ENCODE data around the gene OCSTAMP.

Gene OCSTAMP

GRCh38 chr20:46551522-46552381 lies 1.3 kb upstream of the OCSTAMP start:
- FAIRE-seq, result no peak

DNA sequence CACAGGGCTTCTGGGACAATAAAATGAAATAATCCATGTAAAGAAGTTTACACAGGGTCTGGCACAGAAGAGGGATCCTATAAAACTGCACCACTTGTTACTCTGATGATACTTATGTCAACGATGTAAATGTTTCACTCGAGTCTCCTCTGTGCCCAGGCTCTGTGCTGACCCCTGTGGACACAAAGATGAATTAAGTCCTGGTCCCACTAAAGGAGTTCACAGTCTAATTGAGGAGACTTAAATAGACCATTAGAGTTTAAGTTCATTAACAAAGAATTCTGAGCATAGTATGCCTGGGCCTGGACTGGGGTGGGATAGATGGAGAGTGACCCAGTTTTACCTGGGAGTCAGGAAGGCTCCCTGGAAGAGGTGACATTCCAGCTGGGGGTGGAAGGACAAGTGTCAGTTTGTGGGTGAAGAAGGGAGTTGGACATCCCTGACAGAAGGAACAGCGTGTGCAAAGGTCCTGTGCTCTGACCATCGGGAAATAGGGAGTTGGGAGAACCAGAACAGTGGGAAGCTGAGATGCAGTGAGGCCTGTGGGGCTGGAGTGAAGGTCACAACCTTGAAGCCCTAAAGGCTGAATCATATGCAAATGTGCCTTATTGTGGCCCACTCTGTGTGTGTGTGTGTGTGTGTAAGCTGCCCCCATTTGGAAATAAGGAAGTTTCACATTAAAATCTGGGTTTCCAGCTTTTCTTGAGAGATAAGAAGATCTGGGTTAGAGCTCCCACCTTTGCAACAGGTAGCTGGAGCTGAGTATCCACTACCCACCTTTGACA lies 1.1 kb downstream of the OCSTAMP start:
- no peak for FAIRE-seq

GRCh38 chr20:46548688-46549087 lies 1.8 kb downstream of the OCSTAMP start:
- FAIRE-seq, result no peak

DNA sequence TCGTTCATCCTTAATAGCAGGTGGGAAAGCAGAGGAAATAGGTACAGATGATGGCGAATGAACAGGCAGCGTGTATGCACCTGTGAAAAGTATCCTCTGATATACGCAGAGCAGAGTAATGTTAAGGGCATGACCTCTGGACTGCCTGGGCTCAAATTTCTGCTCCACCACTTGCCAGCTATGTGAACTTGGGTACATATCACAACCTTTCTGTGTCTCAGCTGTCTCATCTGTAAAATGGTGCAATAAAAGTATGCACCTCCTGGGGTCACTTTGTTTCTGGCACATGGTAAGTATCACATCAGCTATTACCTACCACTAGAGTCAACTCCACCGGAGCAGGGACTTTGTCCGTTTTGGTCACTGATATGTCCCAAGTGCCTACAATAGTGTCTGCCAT lies 2.5 kb downstream of the OCSTAMP start:
- no peak for FAIRE-seq

DNA sequence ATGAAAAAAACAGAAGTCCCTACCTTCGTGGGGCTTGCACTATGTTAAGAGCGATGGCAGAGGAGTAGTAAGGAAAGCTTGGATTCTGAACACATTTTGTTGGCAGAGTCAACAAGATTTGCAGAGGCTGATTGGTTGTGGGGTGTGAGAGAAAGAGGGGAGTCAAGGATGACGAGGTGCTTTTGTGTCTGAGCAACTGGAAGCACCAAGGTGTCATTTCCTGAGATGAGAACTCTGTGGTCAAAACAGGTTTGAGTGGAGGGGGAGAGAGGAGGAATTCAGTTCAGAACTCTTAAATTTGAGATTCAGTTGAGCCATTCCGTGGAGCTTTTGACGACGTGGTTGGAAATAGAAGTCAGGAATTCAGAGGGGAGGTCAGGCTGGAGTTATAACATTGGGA lies 3.5 kb downstream of the OCSTAMP start:
- FAIRE-seq, result no peak

GRCh38 chr20:46546298-46546697 lies 4.2 kb downstream of the OCSTAMP start:
- no peak for FAIRE-seq

- FAIRE-seq, result no peak
These were observed 4.7 kb downstream of the OCSTAMP start for GRCh38 chr20:46545827-46546138.

- no peak for FAIRE-seq
These were observed 5.2 kb downstream of the OCSTAMP start for GRCh38 chr20:46545077-46545826.

DNA sequence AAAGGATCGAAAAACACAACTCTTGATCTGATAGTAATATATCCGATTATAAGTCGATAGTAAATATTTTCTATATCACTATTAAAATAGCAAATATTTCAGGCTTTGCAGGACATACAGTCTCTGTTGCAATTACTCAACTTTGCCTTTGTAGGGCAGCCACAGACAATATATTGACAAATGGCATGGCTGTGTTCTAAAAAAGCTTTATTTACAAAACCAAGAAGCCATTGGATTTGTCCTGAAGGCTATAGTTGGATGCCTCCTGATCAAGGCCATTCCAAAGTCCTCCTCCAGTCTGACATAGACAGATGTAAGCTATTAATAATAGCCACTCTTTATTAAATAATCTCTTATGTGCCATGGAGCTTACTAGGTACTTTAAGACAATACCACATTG lies 5.9 kb downstream of the OCSTAMP start:
- no peak for FAIRE-seq

GRCh38 chr20:46543959-46544358 lies 6.5 kb downstream of the OCSTAMP start:
- FAIRE-seq, result no peak

- no peak for FAIRE-seq
These were observed 7.4 kb downstream of the OCSTAMP start for GRCh38 chr20:46543033-46543432.

- no peak for FAIRE-seq
These were observed 9.1 kb downstream of the OCSTAMP start for GRCh38 chr20:46541229-46541935.

DNA sequence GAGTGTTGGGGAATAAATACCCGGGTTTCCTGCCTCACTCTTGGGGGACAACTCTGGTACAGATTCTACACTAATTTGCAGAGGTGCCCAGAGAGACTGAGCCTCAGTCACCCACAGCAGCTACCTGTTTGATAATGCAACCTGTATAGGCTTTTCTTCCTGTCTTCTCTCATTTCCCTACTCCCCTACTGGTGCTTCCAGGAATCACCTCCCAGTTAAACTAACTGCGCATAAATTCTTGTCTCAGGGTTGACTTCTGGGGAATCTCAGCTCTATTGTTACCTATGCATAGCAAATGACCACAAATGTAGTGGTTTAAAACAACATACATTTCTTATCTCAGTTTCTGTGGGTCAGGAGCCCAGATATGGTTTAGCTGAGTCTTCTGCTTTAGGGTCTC lies 11.3 kb downstream of the OCSTAMP start:
- FAIRE-seq, result no peak

DNA sequence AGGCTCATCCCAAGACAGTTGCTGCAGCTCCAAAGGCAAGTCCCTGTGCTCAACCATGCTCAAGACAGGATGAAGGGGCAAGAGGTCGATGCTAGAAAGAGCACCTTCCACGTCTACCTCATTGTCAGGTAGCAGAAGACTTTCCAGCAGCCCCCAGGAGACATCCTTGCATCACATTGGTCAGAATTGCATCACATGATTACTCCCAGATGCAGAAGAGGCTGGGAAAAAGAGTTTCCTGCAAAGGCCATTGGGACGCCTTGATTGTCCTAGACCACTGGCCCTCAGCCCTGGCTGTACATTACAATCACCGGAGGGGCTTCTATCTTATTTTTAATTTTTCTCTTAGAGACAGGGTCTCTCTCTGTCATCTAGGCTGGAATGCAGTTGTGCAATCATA lies 19.8 kb downstream of the OCSTAMP start:
- FAIRE-seq, result no peak

DNA sequence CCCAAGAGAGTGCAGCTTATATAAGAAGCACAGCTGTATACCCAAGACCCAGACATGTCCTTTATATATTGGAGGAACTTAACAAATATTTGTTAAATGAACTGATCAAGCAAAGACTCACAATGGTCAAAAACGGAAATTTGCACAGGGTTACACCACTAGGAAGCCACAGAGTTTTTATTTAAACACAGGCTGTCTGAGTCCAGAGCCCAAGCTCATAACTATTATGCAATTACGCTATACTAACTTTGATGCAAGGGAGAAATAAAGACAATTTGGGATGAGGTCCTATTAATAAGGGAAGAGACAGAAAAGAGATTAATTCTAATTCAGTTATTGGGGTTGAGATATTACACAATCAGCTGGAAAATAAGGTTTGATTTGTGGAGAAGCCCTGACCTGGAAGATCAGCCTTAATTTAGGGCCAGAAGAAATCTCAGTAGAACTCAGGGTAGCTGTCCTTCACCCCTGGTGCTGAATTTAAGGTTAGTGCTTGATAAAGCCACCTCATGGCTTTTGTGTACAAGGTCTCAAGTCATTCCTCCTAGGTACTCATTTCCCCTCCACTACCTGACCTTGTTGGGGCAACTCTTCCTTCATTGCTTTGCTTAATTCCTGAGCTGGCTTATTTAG lies 26.6 kb downstream of the OCSTAMP start:
- no peak for FAIRE-seq

DNA sequence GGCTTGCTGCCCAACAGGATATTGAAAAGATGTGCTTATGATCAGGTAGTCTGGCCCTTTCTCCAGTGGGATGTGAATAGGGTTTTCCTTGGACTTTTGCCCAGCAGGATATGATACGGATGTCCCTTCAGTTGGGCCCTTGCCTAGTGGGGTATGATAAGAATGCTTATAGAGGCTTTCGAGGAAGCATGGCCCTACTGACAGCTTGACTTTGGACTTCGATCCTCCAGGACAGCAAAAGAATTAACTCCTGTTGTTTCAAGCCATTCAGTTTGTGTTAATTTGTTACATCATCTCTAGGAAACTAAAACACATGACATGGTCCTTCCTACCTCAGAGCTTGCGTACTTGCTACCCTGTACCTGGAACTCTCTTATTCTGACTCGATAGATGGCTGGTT lies 27.3 kb downstream of the OCSTAMP start:
- no peak for FAIRE-seq

DNA sequence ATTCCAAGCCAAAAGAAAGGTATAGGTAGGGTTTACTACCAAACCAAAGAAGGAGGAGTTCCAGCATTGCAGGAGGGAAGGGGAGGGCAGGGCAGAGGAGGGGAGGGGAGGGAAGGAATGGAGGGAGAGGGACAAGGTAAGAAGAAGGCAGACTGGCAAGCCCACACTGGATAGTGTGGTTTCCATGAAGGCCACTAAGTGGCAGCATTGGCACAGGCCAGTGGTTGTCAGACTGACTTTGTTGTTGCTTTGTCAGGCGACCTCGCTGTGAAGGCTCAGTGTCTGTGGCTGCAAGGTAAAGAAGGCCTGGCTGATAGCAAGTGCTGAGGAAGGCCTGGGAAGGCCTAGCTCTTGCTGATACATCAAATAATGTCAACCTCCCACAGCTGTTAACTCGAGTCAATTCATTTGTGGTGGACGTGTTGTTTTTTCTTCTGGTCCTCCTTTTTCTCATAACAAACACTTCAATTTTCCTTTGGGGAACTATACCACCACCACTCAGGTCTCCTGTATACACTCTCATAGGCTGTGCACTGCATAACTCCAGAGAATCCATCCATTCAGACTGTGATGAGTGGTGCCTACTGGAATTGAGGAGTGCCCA lies 29.4 kb downstream of the OCSTAMP start:
- no peak for FAIRE-seq

DNA sequence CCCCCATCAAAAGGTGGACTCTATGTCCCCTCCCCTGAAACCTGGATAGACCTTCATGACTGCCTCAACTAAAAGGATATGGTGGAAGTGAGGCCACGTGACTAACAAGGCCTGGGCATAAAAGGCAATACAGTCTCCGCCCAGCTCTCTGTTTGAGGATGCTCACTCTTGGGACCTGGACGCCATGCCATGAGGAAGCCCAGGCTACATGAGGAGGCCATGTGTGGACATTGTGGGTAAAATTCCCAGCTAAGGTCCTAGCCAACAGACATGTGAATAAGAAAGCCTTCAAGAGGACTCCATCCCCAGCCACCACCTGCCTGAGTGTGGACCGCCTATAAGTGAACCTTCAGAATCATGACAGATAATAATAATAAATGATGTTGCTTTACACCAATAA lies 29.9 kb downstream of the OCSTAMP start:
- FAIRE-seq, result no peak

DNA sequence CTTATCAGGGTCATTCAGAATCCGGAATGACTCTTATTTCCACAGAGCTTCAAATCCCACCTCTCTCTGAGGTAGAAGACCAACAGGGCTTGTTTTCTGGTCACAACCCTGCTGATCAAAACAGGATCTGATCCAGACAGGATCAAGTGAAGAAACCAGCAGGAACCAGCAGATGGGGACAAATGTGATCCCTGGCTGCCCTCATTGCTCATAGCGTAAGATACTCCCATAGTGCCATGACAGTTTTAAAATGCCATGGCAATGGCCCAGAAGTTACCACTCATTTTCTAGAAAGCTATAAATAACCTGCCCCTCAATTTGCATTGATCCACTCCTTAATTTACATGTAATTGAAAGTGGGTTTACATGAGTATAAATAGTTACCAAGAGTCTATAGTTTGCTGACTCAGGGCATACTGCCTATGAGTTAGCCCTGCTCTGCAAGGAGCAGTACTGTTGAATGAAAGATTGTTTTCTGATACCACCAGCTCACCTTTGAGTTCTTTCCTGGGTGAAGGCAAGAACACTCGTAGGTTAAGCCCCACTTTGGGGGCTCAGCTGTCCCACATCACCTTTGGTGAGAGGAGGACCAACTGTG lies 30.9 kb downstream of the OCSTAMP start:
- FAIRE-seq, result no peak

GRCh38 chr20:46512943-46513844 lies 37.3 kb downstream of the OCSTAMP start, which contains the start of gene ZNF334:
TSS of gene ZNF334 (minus strand) at chr20:46513559. CDS start at chr20:46512102, 1,457 bp downstream.
- no peak for FAIRE-seq
